MM.1S (cell line): ENCODE measurements around the gene SERPINB6.

Source experiments
- EZH2 ChIP-seq: fragments of 300-600 bp; sonication (generic); optimal IDR thresholded peaks from 2 replicates; pipeline ENCODE3; 2017; ENCODE audit warnings: low read depth, mild to moderate bottlenecking, antibody characterized with exemption, low read length, mixed read lengths
- EZH2phosphoT487 ChIP-seq: fragments of 300-600 bp; sonication (generic); IDR thresholded peaks from 2 replicates; pipeline ENCODE4 v1.6.1; 2018; ENCODE audit warnings: antibody characterized with exemption, low read length
- TF ChIP-seq, protein P1 (sequence below): fragments of 300-600 bp; sonication (generic); IDR thresholded peaks from 2 replicates; pipeline ENCODE4 v1.5.1; 2016; ENCODE audit warnings: antibody characterized with exemption, low read length, mixed read lengths

DNA sequence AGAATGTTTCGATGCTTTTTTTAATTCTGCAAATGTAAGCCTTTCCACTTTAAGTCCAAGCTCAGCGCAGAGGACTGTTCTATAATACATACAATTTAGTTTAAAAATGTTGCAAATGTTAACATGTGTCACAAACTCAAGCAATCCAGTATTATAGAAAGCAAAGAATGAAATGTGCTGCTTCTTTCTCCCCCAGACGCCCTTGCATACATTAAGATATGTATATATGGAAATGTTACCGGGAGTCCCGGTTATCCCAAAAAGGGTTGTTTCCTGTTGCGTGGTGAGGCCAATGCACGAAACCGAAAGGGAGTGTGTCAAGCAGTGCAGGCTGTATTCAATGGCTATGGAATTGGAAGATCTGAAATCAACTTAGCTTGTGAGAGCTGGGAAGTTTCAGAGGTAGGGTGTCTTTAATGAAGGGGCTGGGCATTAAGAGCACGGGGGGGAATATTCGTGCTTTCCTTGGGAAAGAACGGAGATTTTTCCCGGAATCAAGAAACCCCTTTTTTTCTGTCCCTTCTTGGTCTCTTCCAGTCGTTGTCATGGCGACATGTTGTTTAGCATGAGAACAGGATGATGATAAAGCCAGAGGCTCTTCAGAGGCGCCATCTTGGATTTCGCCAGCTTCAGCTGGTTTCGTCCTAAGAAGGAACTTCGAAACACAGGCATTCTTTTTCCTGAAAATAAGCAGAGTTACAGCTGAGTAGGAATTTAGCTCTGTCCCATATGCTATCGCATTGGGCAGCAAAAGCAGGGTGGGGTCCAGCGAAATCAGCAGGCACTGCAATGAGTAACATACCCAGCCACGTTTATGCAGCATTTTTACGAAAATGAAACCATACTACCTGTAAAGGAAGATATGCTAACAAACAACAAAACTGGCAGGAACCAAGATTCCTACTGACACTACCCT lies 18.2 kb upstream of the SERPINB6 start:
- TF ChIP-seq, protein P1, sequence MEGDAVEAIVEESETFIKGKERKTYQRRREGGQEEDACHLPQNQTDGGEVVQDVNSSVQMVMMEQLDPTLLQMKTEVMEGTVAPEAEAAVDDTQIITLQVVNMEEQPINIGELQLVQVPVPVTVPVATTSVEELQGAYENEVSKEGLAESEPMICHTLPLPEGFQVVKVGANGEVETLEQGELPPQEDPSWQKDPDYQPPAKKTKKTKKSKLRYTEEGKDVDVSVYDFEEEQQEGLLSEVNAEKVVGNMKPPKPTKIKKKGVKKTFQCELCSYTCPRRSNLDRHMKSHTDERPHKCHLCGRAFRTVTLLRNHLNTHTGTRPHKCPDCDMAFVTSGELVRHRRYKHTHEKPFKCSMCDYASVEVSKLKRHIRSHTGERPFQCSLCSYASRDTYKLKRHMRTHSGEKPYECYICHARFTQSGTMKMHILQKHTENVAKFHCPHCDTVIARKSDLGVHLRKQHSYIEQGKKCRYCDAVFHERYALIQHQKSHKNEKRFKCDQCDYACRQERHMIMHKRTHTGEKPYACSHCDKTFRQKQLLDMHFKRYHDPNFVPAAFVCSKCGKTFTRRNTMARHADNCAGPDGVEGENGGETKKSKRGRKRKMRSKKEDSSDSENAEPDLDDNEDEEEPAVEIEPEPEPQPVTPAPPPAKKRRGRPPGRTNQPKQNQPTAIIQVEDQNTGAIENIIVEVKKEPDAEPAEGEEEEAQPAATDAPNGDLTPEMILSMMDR = no peak
- no peak for TF ChIP-seq EZH2
- TF ChIP-seq EZH2phosphoT487 = no peak
